ENCODE data around the gene SYT1.
"Not testable (repeated sequence)": the region's sequence is repeated elsewhere in the genome, so short reads cannot be mapped to it uniquely, and the experiment has no call there.

The SYT1 gene

DNA sequence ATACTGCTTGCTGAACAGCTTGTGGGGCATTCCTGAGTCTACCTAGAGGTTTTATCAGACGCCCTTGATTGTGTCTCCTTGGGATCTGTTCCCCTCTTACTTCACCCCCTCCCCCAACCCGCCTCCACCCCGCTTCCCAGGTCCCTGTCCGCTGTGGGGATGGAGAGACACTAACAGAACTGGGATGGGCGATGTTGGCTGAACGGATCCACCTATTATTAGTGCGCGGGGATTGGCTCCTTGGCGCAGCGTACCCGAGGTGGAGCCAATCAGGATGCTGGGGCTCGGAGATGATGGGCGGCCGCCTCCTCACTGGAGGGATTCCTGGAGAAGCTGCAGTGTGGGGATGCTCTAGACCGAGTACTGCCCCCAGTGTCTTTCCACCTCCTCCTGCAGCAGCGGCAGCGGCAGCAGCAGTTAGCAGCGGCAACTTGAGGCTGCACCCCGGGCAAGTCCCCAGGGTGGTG lies at the start of gene SYT1:
Gene SYT1, plus strand, starts transcription at position 372 of the 467 bp plus-strand sequence.
- no peak for DNase-seq (ENCODE audit: low read depth)

DNA sequence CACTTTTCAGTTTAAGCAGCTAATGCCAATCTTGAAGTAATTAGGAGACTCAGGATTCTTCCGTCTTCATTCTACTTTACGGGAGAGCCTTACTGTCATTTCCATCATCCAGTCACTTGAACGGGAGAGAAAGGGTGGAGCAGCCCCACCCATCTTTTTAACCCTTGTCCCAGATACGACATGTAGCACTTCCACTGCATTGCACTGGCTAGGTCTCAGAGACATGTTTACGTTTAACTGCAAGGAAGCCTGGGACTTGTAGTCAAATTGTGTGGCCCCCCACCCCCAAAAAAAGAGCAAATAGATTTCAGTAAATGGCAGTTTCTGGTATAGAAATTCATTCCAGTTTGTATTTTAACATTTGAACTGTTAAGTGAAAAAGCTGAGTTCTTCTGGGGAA lies 46.1 kb upstream of the SYT1 start:
- DNase-seq (ENCODE audit: low read depth), result no peak

DNA sequence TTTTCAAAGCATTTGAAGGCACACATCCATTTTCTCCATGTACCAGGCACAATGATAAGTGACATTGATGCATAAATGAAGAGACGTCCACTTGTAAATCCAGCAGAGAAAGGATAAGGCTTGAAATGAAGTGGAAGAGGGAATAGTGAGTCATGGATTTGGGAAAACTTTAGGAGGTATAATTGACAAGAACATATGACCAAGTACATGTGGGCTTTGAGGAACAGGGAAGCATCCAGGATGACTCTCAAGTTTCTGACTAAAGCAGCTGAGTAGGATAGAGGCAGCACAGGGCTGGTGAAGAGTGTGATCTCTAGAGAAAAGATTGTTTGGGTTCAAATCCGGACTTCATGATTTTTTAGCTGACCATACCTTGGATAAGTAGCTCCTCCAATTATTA lies 43.6 kb upstream of the SYT1 start:
- DNase-seq (ENCODE audit: low read depth), result no peak

DNA sequence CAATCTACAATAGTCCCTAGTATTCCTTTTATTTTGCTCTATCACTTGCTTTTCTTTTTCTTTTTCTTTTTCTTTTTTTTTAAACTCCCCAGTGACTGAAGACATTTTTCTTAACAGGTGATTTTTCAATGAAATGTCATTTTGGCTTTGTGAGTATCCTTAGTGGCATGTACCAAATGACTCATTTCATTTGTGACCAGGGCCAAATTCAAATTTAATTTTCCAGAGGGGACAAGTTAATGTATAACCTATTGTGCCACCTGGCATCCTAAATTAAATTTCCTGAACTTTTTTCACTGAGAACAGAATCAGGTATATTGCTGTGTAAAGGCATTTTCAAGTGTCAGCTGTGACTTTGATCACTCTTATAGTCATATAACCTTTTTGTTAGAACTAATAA lies 39.7 kb upstream of the SYT1 start:
- DNase-seq (ENCODE audit: low read depth), result no peak

DNA sequence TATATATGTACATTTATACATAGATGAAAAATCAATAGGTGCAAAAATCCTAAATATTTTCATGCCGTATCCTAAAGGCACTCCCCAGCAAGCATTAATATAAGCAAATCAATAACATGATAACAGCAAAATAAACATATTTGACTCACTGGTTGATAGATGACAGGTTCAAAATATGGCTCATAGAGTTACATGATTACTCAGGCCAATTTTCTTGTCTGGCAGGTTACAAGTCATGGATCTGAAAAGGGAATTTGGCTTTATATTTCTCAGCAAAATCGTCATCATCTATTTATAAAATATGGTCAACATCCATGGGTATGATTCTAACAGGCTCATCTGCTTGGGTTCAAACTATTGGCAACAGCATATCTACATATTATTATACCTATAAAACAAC lies 34.9 kb upstream of the SYT1 start:
- DNase-seq (ENCODE audit: low read depth), result no peak

DNA sequence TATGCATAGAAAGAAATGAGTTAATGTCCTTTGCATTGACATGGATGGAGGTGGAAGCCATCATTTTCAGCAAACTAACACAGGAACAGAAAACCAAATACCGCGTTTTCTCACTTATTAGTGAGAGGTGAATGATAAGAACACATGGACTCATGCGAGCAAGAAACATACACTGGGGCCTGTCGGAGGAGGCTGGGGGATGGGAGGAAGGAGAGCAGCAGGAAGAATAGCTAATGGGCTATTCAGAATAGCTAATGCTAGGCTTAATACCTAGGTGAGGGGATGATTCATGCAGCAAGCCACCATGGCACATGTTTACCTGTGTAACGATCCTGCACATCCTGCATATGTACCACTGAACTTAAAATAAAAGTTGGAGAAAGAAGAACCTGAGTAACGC lies 29.1 kb upstream of the SYT1 start:
- no peak for DNase-seq (ENCODE audit: low read depth)

DNA sequence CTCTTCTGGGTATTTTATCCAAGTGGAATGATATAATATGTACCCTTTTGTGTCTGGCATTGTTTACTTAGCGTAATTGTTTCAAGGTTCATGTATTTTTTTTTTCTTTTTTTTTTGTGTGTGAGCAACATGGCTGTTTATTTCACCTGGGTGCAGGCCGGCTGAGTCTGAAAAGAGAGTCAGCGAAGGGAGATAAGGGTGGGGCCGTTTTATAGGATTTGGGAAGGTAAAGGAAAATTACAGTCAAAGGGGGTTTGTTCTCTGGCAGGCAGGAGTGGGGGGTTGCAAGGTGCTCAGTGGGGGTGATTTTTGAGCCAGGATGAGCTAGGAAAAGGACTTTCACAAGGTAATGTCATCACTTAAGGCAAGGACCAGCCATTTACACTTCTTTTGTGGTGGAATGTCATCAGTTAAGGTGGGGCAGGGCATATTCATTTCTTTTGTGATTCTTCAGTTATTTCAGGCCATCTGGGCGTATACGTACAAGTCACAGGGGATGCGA lies 24.0 kb upstream of the SYT1 start:
- DNase-seq (ENCODE audit: low read depth), result not testable (repeated sequence)

DNA sequence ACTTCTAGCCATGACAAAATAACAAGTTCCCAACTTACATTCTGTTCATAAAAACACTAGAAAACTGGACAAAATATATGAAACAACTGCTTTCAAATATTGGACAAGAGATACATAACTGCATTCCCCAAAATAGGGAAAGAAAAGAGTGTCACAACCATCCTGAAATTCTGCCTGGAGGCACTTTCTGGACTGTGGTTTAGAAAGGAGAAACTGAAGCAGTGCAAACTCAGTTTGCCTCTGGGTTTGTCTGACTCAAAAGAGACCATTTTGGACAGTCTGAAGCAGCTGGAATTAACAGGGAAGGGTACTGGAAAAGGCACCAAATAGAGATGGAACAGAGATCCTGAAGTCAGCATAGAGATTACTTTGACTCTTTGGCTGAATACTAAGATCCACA lies 11.3 kb upstream of the SYT1 start:
- DNase-seq (ENCODE audit: low read depth), result no peak

DNA sequence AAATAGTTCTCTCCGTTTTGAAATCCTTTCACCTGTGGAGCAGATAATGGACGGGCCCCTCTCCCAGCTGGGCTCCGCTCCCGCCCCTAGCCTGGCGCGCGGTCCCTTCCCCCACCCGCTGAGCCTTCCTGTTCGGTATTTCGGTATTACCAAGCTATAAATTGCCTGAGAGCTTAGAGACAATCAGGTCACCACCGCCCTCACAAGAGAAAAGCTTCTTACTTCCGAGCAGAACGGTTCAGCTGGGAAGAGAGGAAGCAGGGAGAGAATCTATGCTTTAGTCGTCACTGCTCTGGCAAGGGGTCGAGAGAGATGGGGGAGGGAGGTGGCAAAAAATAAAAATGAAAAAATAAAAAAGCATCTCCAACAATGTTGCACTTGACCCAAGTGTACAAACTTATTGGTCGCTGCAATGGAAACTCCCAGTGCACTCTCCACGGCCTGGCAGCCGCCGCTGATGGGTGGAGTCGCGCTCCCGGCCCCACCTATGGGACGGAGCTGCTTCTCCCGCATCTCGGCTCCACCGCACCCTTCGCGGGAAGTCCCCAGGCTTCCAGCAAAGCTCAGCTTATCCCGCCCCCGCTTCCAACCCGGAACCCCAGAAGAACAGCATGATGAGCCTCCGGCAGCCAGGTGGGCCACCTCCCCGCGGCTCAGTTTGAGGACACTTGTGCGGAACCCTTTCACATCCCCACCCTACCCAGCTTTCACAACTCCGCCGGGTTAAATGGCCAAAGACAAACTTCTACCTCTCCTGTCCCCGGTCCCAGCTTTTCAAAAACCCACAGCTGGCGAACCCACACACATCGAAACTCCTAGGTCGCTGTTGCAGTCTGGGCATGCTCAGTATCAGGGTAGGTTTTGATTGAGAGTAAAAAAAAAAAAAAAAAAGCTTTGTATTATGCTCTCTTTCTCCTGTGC lies 832 bp upstream of the SYT1 start:
- no peak for DNase-seq (ENCODE audit: low read depth)

DNA sequence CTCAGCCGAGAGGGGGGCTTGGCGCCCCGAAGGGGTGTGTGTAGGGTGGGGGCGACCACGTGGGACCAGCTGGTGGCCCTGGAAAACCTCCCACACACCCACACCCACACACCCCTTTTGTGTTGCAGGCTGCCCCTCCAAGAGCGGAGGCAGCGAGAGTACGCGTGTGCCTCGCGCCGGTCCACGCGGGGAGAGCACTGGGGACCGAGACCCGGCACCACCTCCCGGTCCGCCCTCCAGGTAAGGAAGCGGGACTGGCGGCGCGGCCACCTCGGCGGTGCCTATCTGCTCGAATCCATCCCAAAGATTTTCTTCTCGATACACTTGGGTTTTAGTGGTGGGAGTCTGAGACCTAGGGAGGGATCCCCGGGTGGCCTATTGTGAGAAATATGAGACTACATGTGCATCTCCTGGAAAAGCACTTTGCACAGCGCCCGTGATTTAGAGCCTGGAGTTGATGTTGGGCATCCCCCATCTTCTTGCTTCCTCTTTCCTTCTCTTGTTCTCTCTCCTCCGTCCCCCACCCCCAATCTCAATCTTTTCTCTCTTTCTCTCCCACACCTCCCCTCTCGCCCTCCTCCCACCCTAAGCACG lies 393 bp downstream of the SYT1 start:
- no peak for DNase-seq (ENCODE audit: low read depth)

DNA sequence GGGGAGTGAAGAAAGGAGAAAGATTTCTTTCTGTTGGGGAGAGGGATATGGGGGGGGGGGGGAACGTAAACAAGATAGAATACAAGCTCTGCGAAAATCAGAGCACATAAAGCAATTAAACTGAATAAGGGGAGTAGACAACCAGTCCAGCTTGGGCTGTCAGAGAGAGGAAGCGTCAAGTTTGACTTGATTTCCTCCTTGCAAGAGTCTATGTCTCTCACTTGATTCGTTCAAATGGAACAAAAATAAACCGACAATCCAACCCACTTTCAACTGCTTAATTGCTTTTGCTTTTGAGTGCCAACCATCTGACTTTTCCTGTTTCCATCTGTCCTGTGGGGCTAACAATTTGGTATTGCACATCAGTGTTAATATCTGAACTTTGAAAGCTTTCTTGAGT lies 942 bp downstream of the SYT1 start:
- no peak for DNase-seq (ENCODE audit: low read depth)

DNA sequence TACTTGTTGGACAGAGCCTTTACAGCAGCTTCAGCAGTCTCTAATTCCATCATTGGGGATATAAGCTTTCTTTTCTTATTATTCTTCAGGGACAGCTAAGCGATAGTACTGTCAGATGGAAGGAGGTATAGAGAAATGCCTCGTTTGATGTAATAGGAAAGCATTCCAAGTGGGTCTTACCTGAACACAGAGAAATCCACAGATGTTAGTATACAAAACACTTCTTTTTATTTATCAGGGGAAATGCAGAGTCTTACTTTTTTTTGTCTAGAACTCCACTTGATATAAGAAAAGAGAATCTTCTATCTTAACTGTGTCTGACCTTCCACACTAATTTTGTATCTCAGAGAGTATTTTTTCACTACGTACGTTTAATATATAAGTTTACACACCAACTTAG lies 1.9 kb downstream of the SYT1 start:
- DNase-seq (ENCODE audit: low read depth), result no peak

DNA sequence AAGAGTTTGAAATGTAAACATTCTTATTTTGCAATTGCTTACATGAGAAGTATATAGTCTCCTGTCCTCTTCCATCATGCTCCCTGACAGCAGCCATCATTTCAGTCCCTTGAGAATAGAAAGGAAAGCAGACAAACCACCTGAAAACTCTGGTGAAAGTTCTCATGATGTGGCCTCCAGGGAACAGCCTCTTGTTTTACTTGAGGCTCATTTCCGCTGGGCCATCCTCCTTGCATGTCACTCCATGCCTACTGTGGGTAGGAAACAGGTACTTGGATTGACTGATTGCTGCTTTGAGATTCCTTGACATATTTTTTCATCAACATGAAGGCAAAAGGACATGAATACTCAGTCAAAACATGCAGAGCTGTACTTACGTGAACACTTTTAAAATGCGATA lies 6.0 kb downstream of the SYT1 start:
- no peak for DNase-seq (ENCODE audit: low read depth)

DNA sequence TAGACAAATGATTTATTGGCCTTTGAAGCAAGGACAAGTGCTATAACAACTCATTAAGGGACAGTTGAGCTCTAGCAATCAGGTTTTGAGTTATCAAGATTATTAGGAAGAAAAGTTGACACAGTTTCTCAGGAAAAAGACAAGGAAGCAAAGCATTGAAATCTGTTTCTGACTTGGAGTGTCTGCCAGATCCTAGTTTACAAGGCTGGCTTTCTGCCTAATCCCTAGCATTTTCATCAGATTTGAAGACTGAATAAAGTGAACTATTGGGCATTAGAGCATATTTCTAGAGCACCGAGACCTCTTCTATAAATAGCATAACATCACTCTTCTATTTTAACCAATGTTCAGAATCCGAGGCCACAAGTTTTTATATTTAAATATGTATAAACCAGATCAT lies 7.0 kb downstream of the SYT1 start:
- no peak for DNase-seq (ENCODE audit: low read depth)

DNA sequence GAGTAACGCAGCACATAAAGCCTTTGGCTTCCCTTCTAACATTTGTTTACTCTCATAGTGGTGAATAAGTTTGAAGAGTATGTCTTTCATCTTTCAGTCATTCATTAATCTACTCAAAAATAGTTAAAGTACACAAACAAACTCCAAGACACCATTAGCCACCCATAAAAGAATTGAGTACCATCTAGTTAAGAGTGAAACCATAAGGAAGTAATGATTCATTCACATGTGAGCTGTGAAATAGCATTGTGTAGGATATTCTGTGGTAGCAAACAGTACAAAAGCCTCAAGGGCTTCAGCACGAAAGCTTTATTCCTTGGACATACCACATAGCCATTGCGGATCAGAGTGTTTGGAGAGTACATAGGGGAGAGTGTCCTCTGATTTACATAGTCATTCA lies 13.9 kb downstream of the SYT1 start:
- no peak for DNase-seq (ENCODE audit: low read depth)

DNA sequence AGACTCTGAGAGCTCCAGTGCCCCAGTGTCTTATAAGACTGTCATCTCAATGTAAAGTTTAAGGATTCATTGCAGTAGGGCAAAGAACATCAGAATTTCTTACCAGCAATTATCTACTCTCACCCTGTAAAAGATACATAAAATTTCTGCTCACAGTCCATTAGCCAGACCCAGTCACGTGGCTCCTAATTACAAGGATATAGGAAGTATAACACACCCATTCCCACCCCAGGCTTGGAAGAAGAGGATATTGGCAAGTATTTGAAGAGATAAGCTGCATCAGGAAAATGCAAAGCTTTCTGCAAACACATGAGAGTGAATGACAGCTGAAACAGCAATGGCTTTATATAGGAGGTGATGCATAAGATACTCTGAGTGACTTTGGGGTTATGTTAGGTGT lies 14.3 kb downstream of the SYT1 start:
- no peak for DNase-seq (ENCODE audit: low read depth)

DNA sequence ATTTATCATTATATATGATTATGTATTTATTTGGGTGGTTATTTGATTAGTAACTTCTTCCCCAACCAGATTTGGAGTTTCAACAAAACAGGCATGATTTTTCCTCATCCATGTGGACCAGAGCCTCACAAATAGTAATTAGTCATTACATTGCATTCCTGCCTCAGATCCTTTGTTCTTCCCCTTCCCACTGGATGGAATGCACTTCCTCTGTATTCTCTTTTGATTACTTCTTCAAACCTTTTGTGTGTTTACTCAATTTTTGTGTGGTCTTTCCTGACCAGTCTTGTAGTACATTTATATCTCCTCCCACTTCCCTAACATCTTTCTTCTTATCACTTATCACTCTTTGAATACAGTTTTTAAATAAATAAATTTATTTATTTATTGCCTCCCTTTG lies 15.5 kb downstream of the SYT1 start:
- no peak for DNase-seq (ENCODE audit: low read depth)

DNA sequence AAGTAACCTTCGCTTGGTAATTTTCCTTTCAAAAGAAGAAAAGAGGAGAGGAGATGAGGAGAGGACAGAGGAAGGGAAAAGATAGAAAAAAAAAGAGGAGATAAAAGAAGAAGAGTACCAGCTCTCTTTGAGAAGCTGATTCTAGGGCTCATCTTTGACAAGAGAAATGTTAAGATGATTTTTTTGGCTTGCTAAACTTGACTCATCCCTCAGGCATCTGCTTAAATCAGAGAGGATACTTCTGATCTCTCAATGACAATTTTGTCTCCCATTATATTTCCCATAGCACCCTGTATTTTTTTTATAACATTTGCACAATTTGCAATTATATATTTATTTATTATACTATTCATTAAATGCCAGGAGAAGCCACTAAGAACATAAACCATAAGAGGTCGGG lies 17.1 kb downstream of the SYT1 start:
- DNase-seq (ENCODE audit: low read depth), result no peak

DNA sequence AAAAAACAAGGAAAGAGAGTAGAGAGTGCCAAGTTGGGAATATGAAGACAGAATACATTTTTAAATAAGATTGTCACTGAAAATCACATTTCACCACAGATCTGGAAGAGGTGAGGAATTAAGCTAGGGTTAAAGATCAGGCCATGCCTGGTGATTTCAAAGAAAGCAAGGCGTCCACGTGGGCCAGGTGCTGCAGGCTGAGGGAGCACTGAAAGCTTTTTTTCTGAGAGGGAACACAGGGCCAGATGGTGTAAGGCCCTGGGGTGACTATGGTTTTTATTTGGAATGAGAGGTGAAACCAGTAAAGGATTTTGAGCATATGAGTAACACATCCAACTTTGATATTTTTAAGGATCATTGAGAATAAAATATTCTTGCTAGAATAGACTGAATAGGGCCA lies 20.9 kb downstream of the SYT1 start:
- DNase-seq (ENCODE audit: low read depth), result no peak

DNA sequence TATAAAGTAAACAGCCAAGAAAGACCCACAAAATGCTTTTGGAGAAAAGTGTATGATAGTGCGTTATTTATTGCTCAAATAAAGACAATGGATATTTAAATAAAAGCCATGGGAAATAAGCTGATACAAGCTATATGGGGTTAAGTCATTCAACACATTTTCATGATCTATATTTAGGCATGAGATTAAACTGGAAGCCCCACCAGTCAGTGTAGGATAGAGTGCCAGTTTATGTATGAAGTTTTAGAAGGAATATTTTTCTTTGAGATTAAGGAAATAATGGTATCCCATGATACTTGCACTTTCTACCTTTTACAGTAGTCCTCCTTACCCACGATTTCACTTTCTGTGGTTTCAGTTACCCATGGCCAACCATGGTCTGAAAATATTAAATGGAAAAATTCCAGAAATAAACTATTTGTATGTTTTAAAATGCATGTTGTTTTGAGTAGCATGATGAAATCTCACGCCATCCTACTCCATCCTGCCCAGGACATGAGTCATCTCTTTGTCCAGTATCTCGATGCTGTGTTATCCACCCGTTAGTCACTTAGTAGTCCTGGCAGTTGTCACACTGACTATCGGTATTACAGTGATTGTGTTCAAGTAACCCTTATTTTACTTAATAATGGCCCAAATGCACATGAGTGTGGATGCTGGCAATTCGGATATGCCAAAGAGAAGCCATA lies 22.3 kb downstream of the SYT1 start:
- no peak for DNase-seq (ENCODE audit: low read depth)

DNA sequence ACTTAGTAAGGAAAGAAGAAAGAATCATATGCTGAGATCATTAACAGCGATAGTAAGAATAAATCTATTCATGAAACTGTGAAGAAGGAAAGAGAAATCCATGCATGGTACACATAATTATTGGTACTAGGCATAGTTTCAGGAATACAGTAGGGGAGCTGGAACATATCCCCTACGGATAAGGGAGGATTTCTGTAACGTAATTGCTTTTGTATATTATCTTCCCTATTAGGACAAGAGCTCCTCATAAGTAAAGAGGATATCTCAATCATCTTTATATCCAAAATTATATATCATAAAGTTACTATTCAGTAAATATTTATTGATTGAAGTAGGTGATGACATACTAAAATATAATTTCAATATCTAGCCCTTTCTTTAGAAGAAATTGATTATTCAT lies 22.9 kb downstream of the SYT1 start:
- DNase-seq (ENCODE audit: low read depth), result no peak

DNA sequence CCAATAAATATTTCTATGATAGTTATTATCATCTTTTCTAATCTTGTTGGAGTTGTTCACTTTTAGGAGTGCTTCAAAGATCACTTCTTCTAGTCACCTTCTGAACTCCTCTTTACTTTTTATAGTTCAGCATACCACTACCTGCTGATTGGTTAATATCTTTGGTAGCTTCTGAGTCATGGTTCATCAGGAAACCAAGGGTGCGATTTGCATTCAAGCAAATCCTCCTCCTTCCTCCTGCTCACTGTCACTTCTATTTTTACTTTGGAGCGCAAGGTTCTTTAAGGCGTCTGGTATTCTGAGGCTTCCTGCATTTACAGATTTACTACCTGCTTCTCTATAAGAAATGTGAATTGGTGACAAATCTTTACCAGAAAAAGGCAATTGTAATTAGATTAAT lies 24.0 kb downstream of the SYT1 start:
- no peak for DNase-seq (ENCODE audit: low read depth)

Data from activated T-cell treated with anti-CD3 and anti-CD28 coated beads for 1 hour (primary cell).